ENCODE measurements around the gene FAT2. TPM values are rescaled to one million over a fixed set of nuclear protein-coding genes. Genes with fewer than 3 reads are reported as not detected.

FAT2 gene, protein sequence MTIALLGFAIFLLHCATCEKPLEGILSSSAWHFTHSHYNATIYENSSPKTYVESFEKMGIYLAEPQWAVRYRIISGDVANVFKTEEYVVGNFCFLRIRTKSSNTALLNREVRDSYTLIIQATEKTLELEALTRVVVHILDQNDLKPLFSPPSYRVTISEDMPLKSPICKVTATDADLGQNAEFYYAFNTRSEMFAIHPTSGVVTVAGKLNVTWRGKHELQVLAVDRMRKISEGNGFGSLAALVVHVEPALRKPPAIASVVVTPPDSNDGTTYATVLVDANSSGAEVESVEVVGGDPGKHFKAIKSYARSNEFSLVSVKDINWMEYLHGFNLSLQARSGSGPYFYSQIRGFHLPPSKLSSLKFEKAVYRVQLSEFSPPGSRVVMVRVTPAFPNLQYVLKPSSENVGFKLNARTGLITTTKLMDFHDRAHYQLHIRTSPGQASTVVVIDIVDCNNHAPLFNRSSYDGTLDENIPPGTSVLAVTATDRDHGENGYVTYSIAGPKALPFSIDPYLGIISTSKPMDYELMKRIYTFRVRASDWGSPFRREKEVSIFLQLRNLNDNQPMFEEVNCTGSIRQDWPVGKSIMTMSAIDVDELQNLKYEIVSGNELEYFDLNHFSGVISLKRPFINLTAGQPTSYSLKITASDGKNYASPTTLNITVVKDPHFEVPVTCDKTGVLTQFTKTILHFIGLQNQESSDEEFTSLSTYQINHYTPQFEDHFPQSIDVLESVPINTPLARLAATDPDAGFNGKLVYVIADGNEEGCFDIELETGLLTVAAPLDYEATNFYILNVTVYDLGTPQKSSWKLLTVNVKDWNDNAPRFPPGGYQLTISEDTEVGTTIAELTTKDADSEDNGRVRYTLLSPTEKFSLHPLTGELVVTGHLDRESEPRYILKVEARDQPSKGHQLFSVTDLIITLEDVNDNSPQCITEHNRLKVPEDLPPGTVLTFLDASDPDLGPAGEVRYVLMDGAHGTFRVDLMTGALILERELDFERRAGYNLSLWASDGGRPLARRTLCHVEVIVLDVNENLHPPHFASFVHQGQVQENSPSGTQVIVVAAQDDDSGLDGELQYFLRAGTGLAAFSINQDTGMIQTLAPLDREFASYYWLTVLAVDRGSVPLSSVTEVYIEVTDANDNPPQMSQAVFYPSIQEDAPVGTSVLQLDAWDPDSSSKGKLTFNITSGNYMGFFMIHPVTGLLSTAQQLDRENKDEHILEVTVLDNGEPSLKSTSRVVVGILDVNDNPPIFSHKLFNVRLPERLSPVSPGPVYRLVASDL (N-terminal part only)
- 2.5 to 2.8 TPM (median 2.8 TPM) in 3 replicates for total RNA-seq

GRCh38 chr5:151591144-151591819 is at the start of gene FAT2:
TSS of gene FAT2 (minus strand) at chr5:151591331. CDS start at chr5:151568931, 22,400 bp downstream.
- Mint-ChIP-seq H3K4me3 (peak within 1 kb of the TSS; percentile 50), H3K4me1 (peaks cover 41% of the 10 kb centered on the region), H3K36me3 (no peaks in the 10 kb centered on the region), H3K27ac (peak within 1 kb of the TSS; percentile 84), H3K27me3 (ENCODE audit: low read depth) (peaks cover 2% of the 10 kb centered on the region), H3K9me3 (no peaks in the 10 kb centered on the region)
- TF ChIP-seq, protein P1, sequence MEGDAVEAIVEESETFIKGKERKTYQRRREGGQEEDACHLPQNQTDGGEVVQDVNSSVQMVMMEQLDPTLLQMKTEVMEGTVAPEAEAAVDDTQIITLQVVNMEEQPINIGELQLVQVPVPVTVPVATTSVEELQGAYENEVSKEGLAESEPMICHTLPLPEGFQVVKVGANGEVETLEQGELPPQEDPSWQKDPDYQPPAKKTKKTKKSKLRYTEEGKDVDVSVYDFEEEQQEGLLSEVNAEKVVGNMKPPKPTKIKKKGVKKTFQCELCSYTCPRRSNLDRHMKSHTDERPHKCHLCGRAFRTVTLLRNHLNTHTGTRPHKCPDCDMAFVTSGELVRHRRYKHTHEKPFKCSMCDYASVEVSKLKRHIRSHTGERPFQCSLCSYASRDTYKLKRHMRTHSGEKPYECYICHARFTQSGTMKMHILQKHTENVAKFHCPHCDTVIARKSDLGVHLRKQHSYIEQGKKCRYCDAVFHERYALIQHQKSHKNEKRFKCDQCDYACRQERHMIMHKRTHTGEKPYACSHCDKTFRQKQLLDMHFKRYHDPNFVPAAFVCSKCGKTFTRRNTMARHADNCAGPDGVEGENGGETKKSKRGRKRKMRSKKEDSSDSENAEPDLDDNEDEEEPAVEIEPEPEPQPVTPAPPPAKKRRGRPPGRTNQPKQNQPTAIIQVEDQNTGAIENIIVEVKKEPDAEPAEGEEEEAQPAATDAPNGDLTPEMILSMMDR (IDR thresholded peaks at IDR 0.05; ENCODE audit: unreplicated experiment): no peak
- DNase-seq (ENCODE audit: low spot score in 2 of 2, unreplicated experiment in 2 of 2): peak in 1 of 2 experiments; percentile 61

DNA sequence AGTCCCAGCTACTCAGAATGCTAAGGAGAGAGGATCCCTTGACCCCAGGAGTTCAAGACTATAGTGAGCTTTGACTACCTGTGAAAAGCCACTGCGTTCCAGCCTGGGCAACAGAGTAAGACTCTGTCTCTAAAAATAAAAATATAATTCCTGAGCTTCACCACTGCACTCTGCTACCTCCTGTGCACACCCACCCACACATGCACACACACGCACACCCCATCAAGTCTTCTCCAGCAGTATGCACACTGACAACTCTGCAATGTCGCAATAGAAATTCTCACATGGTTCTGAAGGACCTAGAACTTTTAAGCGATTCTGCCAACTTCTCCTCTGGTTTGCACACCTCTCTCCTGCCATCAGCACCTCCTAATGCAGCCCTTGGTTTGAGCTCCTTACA is 47.5 kb upstream of the FAT2 start:
- TF ChIP-seq, protein P1 (IDR thresholded peaks at IDR 0.05; ENCODE audit: unreplicated experiment): no peak

GRCh38 chr5:151637676-151638075 is 46.5 kb upstream of the FAT2 start:
- Mint-ChIP-seq H3K4me1 (no peaks in the 10 kb centered on the region), H3K36me3 (no peaks in the 10 kb centered on the region), H3K27me3 (ENCODE audit: low read depth) (no peaks in the 10 kb centered on the region), H3K4me3 (no peak overlapping the region), H3K9me3 (no peaks in the 10 kb centered on the region), H3K27ac (no peak overlapping the region)
- TF ChIP-seq, protein P1 (IDR thresholded peaks at IDR 0.05; ENCODE audit: unreplicated experiment): no peak
- no peak for DNase-seq (ENCODE audit: low spot score in 2 of 2, unreplicated experiment in 2 of 2)

More for the DNA sequence above, 47.5 kb upstream of the FAT2 start:
- Mint-ChIP-seq H3K27me3 (ENCODE audit: low read depth) (no peaks in the 10 kb centered on the region), H3K27ac (no peak overlapping the region), H3K9me3 (no peaks in the 10 kb centered on the region), H3K4me1 (no peaks in the 10 kb centered on the region), H3K36me3 (no peaks in the 10 kb centered on the region), H3K4me3 (no peak overlapping the region)
- DNase-seq (ENCODE audit: low spot score in 2 of 2, unreplicated experiment in 2 of 2): no peak

DNA sequence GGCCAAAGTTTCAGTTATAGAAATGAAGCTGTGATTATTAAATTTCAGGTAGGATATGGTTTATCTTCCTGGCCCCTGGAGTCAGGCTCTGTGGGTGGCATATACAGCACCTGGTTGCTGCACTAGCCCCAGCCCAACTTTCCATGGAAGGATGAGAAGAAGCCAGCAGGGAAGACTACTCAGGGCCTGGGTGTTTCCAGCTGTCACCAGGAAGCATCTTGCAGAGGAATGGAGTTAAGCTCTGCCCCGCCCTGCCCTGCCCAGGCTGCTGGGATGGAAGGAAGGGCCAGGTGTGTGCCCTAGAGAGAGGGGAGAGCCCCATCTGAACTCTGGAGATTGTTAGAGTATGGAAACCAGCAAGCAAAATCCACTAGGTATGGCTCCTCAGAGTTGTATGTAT is 42.8 kb upstream of the FAT2 start:
- no peak overlapping the region for H3K27ac Mint-ChIP-seq
- no peak overlapping the region for H3K4me3 Mint-ChIP-seq
- no peaks in the 10 kb centered on the region for H3K4me1 Mint-ChIP-seq
- DNase-seq (ENCODE audit: low spot score in 2 of 2, unreplicated experiment in 2 of 2): no peak
- no peaks in the 10 kb centered on the region for H3K9me3 Mint-ChIP-seq
- H3K36me3 Mint-ChIP-seq: no peaks in the 10 kb centered on the region
- H3K27me3 Mint-ChIP-seq (ENCODE audit: low read depth): no peaks in the 10 kb centered on the region
- TF ChIP-seq, protein P1 (IDR thresholded peaks at IDR 0.05; ENCODE audit: unreplicated experiment): no peak

DNA sequence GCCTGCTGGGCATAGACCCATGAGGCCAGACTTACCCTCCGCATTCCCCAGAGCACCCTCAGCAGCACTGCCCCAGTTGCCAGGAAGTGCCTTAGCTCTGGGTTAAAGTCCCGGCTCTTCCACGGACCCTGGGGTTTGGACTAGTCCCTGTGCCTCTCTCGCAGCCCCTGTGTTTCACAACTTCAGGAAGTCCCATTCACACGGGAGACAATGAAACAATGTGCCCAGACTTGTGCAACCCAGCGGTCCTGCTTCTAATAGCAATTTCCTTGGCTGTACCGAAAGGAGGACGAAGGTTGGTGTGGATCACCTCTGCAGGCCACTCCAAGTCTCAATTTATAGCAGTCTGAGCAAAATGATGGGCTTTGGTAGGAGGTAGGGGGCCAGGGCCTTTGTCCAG is 41.8 kb upstream of the FAT2 start:
- H3K4me3 Mint-ChIP-seq: no peak overlapping the region
- TF ChIP-seq, protein P1 (IDR thresholded peaks at IDR 0.05; ENCODE audit: unreplicated experiment): no peak
- no peak overlapping the region for H3K27ac Mint-ChIP-seq
- H3K27me3 Mint-ChIP-seq (ENCODE audit: low read depth): no peaks in the 10 kb centered on the region
- peaks cover 6% of the 10 kb centered on the region for H3K4me1 Mint-ChIP-seq
- H3K9me3 Mint-ChIP-seq: no peaks in the 10 kb centered on the region
- H3K36me3 Mint-ChIP-seq: no peaks in the 10 kb centered on the region
- DNase-seq (ENCODE audit: low spot score in 2 of 2, unreplicated experiment in 2 of 2): no peak
